ENCODE data around the gene EED.
"Not testable (repeated sequence)": the region's sequence is repeated elsewhere in the genome, so short reads cannot be mapped to it uniquely, and the experiment has no call there.

Gene EED

DNA sequence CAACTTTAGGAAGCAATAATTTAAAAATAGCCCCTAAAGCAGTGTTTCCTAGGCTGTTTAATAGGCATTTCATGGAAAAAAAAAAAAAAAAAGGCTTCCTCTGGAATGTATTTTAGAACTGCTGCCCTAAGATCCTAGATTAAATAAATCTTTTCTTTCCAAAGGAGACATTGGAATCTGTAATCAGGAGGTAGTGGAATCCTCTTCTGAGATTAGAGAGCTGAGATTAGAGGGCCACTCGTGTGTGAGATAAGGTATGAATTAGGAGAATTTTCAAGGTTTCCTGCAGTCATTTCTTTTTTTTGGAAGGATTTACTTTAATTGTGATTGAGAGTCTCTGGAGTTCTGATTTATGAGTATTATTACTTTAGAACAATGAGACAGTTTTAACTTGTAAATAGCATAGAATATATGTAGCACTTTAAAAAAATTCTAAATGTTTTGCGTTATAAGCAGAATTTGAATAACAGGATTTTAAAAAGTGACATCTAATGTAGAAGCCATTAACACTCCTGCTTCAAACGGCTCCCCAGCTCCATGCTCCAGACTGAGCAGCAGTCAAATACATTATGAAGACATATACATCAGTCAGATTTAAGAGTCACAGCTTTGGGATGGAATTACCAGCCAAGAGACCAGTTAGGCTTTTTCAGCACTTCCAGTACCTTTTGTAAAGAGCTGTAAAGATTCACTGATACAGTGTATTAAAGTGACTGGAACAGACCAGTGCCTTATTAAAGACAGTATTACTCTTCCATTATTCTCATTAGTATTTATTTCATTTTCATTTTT is 5.0 kb downstream of the EED start:
- no peak for DNase-seq (ENCODE audit: low read depth)

DNA sequence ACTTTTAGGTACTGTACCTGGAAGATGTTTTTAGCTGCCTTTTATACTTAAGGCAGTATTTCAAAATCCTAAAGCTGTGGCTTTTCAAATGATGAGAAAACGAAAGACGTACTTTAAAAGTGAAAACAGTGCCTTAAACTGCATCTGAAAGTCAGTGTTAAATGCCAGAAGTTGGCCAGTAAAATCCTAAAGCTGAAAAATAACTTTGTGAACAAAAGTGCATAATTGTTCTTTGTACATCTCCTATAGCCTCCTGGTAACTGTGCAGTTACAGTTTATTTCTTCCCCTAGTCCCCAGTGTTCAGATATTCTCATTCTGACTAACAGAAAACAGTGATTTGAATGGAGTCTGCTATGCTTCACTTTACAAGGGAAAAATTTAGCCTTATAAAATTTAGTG is 6.8 kb downstream of the EED start:
- DNase-seq (ENCODE audit: low read depth), result no peak

DNA sequence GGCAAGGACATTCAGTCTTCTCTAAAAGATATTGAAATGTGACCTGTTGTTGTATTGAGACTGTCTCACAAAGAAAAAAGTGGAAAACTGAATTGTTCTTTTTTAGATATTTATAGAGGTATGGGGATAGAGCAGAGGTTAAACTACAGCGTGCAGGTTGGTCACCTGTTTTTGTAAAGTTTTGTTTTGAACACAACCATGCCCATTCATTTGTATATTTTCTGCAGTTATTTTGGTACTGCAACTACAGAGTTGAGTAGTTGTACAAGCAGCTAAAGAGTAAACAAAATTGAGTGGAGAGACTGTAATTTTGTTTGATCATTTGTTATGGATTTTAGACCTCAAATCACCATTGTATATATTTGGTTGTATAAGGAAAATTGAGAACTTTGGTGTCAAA is 11.3 kb downstream of the EED start:
- DNase-seq (ENCODE audit: low read depth), result no peak

DNA sequence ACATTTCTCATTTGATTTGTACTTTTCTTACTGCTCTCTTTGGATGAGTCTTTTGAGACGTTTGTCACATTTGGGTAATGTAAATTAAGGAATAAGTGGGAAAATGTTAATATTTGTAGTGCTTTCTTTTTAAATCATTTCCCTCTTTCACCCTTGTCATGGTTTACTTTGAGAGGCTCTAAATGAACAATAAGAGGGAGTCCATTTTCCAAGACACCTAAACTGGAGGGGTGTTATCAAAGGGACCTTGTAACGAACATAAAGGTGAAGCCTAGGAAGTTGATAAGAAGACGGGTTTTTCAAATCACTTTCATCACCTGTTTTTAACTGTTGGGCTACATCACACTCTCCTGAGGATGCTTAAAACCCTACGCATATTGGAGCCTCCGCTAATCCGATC is 12.1 kb downstream of the EED start:
- DNase-seq (ENCODE audit: low read depth), result no peak

DNA sequence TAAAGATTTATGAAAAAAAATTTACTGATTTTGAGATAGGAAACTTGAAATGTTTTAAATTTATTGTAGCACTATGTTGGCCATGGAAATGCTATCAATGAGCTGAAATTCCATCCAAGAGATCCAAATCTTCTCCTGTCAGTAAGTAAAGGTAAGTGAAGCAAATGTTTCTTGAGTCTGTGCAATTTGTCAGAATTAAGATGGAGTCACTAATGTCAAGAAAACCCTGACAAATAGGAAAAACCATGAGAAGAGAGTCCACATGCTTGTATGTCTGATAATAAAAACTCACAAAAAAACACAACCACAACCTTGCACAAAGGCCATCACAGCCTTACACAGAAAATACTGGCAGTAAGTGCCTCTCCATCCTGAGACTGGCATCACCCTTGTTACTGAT is 12.9 kb downstream of the EED start:
- DNase-seq (ENCODE audit: low read depth), result no peak

DNA sequence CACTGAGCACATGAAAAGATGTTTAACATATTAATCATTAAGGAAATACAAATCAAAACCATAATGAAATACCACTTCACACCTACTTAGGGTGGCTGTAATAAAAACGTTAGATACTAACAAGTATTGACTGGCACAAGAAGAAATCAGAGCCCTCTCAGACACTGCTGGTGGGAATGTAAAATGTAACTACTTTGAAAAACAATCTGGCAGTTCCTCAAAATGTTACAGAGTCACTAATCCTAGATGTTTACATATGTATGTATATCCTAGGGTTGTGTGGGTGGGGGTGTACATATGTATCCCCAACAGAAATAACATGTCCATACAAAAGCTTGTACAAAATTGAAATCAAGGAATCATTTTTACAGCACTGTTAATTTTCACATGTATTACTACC is 15.2 kb downstream of the EED start:
- DNase-seq (ENCODE audit: low read depth), result no peak

DNA sequence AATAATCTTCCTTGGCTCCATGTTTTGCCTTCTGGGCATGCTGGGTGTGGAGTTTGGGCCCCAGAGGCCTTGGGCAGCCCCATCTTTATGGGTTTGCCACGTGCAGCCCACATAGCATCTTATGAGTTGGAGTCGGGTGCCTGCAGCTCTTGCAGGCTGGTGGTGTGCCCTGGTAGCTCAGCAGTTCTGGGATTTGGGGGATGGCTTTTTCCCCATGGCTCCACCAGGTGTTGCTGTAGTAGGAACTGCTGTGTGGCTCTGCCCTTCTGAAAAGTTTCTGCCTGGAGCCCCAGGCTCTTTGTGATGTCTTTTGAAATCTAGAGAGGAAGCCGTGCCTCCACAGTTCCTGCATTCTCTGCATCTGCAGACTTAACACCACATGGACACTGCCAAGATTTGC is 16.8 kb downstream of the EED start:
- DNase-seq (ENCODE audit: low read depth), result no peak

DNA sequence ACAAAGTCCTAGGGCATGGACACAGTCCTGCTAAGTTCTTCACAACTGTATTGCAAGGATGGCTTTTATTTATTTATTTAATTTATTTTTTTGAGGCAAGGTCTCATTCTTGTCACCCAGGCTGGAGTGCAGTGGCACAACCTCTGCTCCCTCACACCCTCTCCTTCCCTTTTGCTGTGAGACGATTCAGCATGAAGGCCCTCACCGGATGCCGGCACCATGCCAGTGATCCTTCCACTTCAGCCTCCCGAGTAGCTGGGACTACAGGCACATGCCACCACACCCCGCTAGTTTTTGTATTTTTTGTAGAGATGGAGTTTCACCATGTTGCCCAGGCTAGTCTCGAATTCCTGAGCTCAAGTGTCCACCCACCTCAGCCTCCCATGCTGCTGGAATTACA is 17.8 kb downstream of the EED start:
- DNase-seq (ENCODE audit: low read depth), result no peak

DNA sequence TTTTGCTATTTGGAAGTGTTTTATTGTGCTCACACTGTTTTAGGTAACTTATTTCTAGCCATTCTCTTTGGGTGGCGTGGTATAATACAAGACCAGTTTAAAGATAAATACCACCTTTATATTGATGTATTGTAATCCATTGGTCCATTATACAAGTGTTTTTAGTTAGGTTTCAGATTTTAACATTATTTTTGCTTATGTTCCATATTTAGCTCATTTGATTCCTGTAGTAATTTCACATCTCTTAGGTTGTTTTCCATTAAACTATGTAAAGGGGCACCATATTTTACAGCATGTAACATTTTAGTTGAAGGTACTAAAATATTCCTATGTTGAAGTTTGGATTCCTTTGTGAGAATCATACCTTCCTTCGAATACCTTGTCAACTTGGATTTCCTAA is 20.1 kb downstream of the EED start:
- no peak for DNase-seq (ENCODE audit: low read depth)

DNA sequence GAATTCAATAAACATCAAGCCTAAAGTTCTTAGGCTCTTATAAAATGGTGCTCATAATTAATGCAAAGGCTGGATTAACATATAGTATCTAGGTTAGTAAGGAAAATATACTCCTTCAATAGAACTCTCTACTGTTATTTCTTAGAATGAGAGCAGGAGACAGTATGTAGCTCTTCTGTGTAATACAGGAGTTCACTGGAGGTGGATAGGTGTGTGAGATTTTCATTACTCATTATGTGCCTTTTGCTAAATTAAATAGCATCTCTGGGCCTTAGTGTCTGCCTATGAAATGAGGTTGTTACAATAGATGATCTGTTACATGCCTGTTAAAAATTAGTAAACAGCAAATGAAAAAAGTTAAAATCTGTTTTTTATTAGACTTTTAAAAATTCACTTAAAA is 20.6 kb downstream of the EED start:
- no peak for DNase-seq (ENCODE audit: low read depth)

DNA sequence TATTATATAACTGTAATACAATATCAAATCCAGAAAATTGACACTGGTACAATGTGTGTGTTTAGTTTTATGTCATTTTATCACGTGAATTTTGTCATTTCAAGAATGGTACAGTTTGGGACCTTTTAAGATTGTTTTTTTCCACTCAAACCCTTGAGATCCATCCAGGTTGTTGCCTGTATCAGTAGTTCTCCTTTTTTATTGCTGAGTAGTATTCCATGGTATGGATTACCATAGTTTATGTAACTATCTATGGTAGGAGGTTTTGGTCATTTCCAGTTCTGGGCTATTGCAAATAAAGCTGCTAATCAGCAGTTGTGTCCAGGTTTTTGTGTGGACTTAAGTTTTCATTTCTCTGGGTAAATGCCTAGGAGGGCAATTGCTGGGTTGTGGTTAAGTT is 25.1 kb downstream of the EED start:
- no peak for DNase-seq (ENCODE audit: low read depth)

DNA sequence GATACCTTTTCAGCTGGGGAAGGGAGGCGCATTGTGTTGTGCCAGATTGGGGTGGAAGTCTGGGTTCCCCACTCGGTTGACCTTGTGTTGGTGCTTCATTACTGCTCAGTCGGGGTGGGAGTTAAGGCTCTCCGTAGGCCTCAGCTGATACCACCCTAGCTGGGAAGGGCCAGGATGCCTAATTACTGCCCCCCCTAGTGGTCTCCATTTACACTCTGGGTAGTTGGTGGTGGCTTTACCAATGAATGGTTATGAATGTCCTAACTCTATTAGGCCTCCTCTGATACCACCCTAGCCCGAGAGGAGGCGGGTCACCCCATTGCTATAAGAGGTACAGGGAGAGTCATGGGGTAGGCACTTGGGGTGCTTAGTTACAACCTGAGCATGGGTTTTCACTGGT is 29.9 kb downstream of the EED start:
- DNase-seq (ENCODE audit: low read depth), result no peak

DNA sequence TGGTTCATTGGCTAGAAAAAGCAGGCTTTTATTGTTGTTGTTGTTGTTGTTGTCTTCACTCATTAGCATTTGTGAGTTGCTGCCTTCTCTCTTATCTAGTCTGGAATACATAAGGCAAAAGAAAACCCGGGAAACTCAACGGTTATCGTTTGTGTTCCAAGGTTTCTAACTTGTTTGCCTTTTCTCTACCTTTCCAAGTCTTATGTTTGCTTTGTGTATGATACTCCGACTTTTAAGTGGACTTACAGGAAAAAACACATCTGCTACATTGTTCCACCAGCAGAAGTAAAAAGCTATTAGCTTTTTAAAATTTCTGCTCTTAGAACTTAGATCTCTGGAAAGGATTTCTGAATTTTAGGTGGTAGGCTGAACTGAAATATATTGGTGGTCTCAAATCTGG is 30.4 kb downstream of the EED start:
- DNase-seq (ENCODE audit: low read depth), result no peak

DNA sequence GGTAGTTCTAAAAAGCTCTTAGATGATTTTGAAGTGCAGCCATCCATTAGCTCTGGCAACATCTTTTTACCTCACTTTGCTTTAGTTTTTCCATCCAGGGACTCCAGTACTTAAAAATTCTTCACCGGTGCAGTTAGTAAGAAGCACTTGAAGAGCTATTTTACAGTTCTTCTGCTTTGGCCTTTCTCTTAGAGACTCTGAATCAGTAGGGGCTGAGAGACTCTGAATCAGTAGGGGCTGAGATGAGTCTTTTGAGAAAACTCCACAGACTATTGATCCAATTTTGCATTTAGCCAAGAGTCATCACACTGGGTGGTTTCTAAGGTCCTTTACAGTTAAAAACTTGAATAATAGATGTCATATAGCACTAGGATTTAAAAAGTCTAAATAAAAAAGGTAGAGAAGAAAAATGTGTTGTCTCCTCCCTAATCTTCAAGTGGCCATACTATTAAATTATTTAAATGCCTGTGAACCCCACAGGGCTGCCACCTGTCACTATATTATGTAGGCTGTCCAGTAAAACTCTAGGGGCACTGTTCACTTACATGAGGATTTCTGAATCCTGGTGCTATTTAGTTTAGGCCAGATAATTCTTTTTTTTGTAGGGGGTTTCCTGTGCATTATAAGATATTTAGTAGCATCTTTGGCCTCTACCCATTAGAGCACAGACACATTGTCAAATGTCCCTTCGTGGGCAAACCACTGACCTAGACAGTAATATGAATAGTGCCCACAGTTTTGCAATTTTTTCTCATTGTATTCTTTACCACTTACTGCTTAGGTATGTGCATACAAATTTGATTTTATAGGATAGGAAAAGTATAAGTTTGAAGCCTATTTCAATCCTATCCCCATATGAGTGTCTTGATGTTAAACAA is 31.2 kb downstream of the EED start:
- no peak for DNase-seq (ENCODE audit: low read depth)

DNA sequence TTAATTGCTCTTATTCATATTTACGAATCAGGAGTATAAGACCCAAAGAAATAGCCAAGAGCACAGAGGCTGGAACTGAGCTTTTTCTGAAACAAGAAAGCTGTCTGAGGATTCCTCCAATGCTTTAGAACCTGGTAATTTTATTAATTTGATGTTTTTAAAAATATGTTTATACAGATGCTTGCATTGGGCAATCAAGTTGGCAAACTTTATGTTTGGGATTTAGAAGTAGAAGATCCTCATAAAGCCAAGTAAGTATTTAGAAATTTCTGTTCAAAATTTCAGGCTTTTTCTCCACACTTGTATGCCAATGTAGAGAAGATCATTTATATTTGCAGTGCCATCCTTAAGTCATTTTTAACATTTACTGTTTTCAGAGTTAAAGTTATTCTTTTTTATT is 33.2 kb downstream of the EED start:
- no peak for DNase-seq (ENCODE audit: low read depth)

DNA sequence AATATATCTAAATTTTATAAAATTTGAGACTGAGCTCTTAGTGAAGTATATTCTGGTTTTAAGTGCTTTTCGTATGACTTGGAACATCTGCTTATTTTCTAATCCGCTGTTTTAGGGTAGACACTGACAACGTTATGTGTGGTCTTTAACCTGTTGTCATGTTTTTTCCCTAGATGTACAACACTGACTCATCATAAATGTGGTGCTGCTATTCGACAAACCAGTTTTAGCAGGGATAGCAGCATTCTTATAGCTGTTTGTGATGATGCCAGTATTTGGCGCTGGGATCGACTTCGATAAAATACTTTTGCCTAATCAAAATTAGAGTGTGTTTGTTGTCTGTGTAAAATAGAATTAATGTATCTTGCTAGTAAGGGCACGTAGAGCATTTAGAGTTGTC is 33.7 kb downstream of the EED start:
- no peak for DNase-seq (ENCODE audit: low read depth)

DNA sequence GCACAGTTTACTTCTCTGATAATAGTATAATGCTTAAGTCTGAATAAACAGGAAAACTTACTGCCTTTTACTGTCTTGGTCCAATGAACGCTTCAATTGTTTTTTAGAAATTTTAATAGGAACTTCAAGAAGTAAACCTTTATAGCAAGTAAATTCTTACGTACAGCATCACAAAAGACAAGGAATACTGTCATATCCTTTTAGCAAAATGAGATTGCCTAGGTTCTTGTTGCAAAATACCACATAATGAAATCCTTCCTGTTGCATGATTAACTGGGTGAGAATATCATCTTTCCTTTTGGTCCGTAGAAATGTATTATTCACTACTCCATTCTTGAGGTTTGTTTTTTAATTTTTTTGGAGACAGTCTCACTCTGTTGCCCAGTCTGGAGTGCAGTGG is 35.2 kb downstream of the EED start:
- DNase-seq (ENCODE audit: low read depth), result no peak

DNA sequence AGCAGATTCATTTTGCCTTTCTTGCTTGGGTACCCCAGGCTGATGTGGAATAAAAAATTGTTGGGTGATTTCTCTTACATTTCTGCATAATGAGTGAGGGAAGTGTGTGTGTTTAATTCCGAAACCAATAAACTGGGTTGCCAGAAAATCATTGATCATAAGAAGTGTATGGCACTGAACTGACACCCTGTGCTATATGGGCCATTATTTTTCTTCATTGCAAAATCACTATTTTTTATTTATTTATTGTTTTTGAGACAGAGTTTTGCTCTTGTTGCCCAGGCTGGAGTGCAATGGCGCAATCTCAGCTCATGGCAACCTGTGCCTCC is 42.9 kb downstream of the EED start:
- no peak for DNase-seq (ENCODE audit: low read depth)

DNA sequence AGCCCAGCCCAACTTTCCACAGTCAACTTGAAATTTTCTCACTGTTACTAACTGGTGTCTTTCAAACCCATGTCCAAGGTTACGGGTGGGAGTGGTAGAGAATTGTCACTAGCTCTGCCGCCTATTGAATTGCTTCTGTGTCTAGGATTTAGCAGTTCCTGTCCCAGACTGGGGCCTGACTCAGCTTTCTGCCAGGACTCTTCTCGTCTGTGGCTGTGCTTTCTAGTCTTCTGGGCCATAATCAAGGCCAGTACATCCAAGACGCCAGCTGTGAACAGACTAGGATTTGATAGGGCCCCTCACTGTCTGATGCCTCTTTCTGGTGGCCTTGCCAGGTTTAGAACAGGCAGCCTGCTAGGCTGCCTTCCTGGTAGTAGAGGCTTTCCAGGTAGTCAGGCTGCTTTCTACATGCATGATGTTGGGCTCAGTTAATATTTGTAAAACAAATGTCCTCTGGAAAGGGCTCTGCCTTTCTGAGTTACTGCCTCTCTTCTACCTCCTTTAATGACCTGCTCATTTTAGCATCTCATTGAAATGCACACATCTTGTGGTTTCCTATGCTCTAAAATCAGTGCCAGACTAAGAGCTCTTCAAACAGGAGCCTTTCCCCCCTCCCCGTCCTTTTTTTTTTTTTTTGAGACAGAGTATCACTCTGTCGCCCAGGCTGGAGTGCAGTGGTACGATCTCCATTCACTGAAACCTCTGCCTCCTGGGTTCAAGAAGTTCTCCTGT is 44.4 kb downstream of the EED start:
- no peak for DNase-seq (ENCODE audit: low read depth)

DNA sequence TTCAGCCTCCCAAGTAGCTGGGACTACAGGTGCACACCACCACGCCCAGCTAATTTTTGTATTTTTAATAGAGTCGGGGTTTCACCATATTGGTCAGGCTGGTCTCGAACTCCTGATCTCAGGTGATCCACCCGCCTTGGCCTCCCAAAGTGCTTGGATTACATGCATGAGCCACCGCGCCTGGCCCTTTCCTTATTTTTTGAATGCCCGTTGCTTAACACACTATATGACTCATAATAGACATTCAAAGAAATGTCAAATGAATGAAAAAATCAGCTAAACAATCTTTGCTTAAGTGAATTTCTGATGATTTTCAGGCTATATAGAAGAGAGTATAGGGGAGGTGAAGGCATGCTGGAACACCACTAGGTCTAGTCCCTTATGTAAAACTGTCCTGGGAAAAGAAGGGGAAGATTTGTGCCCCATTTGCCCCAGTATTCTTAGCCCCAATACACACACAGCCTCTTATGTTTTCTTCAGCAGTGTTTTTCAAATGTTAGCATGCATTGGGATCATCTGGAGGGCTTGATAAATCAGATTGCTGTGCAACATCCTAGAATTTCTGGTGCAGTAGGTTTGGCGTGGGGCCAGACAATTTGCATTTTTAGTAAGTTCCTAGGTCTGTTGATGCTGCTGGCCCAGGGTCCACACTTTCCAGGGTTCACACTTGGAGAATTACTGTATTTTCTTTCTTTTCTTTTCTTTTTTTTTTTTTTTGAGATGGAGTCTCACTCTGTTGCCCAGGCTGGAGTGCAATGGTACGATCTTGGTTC is 45.1 kb downstream of the EED start:
- not testable (repeated sequence) for DNase-seq (ENCODE audit: low read depth)

DNA sequence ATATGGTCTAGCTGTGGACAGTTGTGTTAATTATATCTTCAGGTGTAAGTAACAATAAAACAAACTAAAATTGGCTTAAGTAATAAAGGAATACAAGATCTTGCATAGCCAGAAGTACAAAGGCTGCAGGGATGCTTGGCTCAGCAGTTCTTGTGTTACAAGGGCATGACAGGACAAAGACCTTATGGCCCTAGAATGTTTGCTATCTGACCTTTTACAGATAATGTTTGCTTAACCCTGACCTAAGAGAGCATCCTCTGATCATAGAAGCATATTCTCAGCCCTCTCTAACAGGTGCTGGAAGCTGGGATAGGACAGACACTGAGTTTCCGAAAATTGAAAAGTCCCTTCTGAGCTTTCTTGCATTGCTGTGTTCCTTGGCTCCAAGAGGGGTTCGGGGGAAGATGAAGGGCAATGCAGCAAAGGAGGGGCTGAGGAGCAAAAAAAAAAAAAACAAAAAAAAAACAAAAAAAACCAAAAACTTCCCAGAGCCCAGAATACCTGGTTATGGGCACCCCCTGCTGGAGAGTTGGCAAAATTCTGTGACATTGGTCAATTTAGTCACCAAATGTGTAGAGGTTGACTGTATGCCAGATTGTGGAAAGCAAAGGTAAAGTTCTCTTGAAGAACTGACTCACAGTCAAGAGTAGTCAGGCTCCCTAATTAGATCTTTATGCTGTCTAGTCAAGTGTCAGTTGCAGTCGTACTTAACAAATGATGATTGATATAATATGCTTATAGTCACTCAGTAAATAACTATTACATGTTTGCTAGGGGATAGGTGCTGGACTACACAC is 47.1 kb downstream of the EED start:
- peak; percentile 66 for DNase-seq (ENCODE audit: low read depth)

Measured in activated T-cell treated with anti-CD3 and anti-CD28 coated beads for 48 hours (primary cell).